T-helper 1 cell treated with Interleukin-12 subunit alpha and Interleukin-12 subunit beta and Interleukin-4 antibody, amounts not matched to agents 30 μg/mL and 1 μg/mL, for 36 hours (primary cell): ENCODE data around the gene CCDC30.
A peak's percentile ranks its signal among the peaks of the same experiment; 100 is the strongest.

Experiments
- H3K27ac Mint-ChIP-seq: one replicate; pipeline ENCODE4 v1.8.0; 2021; ENCODE audit warnings: mild to moderate bottlenecking, mixed read lengths
- H3K27me3 Mint-ChIP-seq: one replicate; pipeline ENCODE4 v1.8.0; 2021; ENCODE audit warnings: low read depth, mixed read lengths
- H3K36me3 Mint-ChIP-seq: one replicate; pipeline ENCODE4 v1.8.0; 2021; ENCODE audit warnings: low read depth, mixed read lengths
- H3K4me1 Mint-ChIP-seq: one replicate; pipeline ENCODE4 v1.8.0; 2021; ENCODE audit warnings: low read depth, mixed read lengths
- H3K4me3 Mint-ChIP-seq: one replicate; pipeline ENCODE4 v1.8.0; 2021; ENCODE audit warnings: mild to moderate bottlenecking, moderate library complexity, mixed read lengths
- H3K9me3 Mint-ChIP-seq: one replicate; pipeline ENCODE4 v1.8.0; 2021; ENCODE audit warnings: mixed read lengths

The CCDC30 gene

DNA sequence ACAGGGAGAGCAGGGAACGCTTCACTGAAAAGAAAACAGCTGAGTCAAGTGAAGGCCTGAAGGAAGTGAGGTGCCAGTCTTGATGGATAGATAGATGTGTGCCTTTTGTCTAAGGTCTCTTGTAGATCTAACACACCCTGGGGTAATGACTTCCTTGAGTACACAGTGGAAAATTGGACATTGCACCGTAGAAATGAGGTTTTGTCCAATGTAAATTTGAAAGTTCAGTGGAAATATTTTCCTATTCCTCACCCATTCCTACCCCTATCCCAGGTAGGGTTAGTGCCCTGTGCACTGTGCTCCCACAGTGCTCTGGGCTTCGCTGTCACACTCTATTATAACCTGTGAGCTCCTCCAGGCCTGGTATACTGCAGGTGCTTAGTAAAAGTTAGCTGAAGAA, 31.6 kb upstream of the CCDC30 start:
- H3K27me3 Mint-ChIP-seq = peaks cover 9% of the 10 kb centered on the region
- no peak overlapping the region for H3K27ac Mint-ChIP-seq
- H3K36me3 Mint-ChIP-seq = no peaks in the 10 kb centered on the region
- H3K4me1 Mint-ChIP-seq = peaks cover 2% of the 10 kb centered on the region
- H3K4me3 Mint-ChIP-seq = no peak overlapping the region
- no peaks in the 10 kb centered on the region for H3K9me3 Mint-ChIP-seq

DNA sequence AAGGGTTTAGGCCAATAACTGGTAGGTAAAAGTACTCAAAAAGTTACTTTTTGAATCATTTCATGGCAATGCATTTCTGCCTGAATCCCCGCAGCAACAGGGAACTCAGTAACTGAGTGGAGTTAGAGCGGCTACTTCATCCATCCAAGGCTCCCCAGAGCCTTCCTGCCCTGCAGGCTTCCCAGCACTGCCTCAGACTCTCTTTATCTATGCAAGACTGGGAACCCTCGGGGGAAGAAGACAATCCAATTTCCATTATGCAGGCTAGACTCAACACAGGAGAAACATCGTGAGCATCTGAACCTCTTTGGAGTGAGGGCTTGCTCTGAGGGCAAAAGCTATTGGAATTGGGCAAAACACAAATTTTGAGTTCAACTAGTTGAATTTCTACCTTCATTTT, 30.4 kb upstream of the CCDC30 start:
- Mint-ChIP-seq H3K9me3 (no peaks in the 10 kb centered on the region), H3K27me3 (peaks cover 9% of the 10 kb centered on the region), H3K27ac (no peak overlapping the region), H3K4me3 (no peak overlapping the region), H3K4me1 (peaks cover 2% of the 10 kb centered on the region), H3K36me3 (no peaks in the 10 kb centered on the region)

DNA sequence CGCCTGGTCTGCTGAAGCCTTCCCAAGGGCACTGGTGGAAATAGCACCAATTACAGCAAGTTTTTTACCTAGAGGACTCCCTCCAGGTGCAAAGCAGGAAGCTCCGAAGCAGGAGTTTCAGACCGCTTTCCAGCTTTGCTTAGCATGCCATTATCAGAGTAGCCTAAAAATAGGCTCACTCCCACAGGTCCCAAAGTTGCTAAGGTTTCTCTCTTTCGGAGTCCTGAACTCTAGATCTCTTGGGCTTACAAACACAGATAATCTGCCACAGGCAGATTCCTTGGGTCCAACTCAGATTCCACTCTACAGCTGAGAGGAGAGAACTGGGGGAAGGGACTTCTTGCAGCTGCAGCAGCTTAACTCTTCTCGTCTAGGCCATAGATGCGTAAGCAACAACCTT, 29.7 kb upstream of the CCDC30 start:
- Mint-ChIP-seq H3K27ac (no peak overlapping the region), H3K4me1 (peaks cover 2% of the 10 kb centered on the region), H3K9me3 (no peaks in the 10 kb centered on the region), H3K36me3 (no peaks in the 10 kb centered on the region), H3K4me3 (no peak overlapping the region), H3K27me3 (peaks cover 12% of the 10 kb centered on the region)

DNA sequence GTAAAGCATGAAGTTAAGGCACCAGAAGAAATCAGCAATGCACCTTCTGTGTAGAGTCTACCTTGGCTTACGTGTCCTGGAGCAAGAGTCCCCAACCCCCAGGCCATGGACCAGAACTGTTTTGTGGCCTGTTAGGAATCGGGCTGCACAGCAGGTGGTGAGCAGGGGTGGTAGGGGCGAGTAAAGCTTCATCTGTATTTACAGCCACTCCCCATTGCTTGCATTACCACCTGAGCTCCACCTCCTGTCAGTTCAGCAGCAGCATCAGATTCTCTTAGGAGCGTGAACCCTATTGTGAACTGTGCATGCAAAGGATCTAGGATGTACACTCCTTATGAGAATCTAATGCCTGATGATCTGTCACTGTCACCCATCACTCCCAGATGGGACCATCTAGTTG, 28.7 kb upstream of the CCDC30 start:
- no peaks in the 10 kb centered on the region for H3K9me3 Mint-ChIP-seq
- peaks cover 13% of the 10 kb centered on the region for H3K27me3 Mint-ChIP-seq

DNA sequence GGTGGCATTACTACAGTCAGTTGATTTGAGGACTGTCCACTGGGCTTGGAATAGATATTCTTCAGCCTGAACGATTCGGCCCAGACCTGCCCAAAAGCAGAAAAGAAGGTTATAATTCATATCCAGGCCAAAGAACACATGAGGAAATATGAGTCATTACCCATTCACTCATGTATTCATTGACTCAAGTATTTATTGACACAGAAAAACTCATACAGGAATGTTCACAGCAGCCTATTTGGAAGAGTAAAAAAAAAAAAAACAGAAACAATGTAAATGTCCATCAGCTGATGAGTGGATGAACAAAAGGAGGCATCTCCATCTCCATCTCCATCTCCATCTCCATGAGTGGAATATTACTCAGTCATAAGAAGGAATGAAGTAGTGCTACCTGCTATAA, 23.1 kb upstream of the CCDC30 start:
- H3K27ac Mint-ChIP-seq = no peak overlapping the region
- peaks cover 8% of the 10 kb centered on the region for H3K27me3 Mint-ChIP-seq
- no peaks in the 10 kb centered on the region for H3K36me3 Mint-ChIP-seq
- H3K4me3 Mint-ChIP-seq = no peak overlapping the region
- no peaks in the 10 kb centered on the region for H3K9me3 Mint-ChIP-seq
- no peaks in the 10 kb centered on the region for H3K4me1 Mint-ChIP-seq

More for the DNA sequence above, 28.7 kb upstream of the CCDC30 start:
- Mint-ChIP-seq H3K36me3 (no peaks in the 10 kb centered on the region), H3K4me3 (no peak overlapping the region), H3K27ac (no peak overlapping the region), H3K4me1 (peaks cover 2% of the 10 kb centered on the region)

DNA sequence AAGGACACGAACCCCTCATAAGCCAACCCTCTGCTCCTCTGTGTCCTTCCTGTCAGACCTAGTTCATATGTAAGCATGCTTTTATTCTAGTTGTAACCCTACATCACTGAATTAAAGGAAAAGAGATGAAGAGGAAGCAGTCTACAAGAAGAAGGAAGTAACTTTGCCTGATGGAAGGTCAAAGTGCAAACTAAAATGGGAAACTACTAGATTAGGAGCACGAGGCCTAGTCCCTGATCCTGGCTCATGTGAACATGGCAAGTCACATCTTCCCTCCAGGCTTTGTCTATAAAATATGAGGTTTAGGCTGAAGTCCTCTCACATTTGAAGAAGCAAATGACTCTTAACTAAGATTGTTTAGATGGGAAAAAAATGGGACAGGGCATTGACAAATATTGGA, 20.4 kb upstream of the CCDC30 start:
- H3K4me1 Mint-ChIP-seq = no peaks in the 10 kb centered on the region
- H3K4me3 Mint-ChIP-seq = no peak overlapping the region
- no peaks in the 10 kb centered on the region for H3K9me3 Mint-ChIP-seq
- H3K27ac Mint-ChIP-seq = no peak overlapping the region
- H3K36me3 Mint-ChIP-seq = no peaks in the 10 kb centered on the region
- H3K27me3 Mint-ChIP-seq = peaks cover 4% of the 10 kb centered on the region

DNA sequence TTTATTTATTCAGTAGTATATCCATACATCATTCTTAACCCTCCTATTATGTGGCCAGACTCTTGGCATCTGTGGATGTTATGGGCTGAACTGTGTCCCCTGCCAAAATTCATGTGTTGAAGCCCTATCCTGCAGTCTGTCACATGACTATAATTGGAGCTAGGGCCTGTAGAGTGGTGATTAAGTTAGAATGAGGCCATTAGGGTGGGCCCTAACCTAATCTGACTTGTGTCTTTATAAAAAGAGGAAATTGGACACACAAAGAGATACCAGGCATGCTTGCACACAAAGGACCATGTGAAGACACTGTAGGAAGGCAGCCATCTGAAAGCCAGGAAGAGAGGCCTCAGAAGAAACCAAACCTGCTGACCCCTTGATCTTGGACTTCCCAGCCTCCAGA, 13.8 kb upstream of the CCDC30 start:
- H3K27me3 Mint-ChIP-seq = no peaks in the 10 kb centered on the region
- H3K4me3 Mint-ChIP-seq = no peak overlapping the region
- H3K36me3 Mint-ChIP-seq = no peaks in the 10 kb centered on the region
- no peak overlapping the region for H3K27ac Mint-ChIP-seq
- peaks cover 5% of the 10 kb centered on the region for H3K4me1 Mint-ChIP-seq
- H3K9me3 Mint-ChIP-seq = no peaks in the 10 kb centered on the region

DNA sequence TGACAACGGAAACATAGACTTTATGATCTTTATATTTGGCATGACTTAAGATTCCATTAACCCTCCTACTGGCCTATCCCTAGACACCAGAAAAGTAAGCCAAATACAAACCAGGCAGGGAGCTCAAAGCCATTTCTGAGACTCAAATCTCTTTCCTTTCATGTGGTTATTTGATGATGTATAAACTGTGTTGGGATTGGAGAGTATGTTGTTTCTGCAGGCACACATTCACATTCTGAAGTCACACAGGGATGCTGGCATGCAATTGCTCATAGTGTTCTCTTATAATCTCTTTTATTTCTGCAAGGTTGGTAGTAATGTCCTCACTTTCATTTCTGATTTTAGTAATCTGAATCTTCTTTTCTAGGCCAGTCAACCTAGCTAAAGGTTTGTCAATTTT, 13.0 kb upstream of the CCDC30 start:
- H3K36me3 Mint-ChIP-seq = no peaks in the 10 kb centered on the region
- H3K9me3 Mint-ChIP-seq = no peaks in the 10 kb centered on the region
- no peaks in the 10 kb centered on the region for H3K27me3 Mint-ChIP-seq
- no peak overlapping the region for H3K27ac Mint-ChIP-seq
- peaks cover 5% of the 10 kb centered on the region for H3K4me1 Mint-ChIP-seq
- H3K4me3 Mint-ChIP-seq = no peak overlapping the region

DNA sequence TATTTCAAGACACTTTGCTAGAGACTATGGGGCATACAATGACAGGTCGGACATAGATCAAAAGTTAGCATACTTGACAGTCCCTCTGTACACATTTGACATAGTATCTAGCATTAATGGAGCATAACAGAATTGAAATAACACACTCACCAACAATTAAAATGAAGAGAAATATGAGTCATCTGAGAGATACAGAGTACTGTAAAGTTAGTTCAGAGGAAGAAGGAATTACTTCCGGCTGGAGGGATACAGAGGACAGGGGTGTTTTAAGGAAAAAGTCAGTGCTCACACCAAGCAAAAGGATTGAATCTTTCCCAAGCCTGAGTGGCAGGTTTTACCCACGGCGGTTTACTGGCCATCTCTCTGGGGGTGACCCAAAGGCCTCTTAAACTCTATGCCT, 9.7 kb upstream of the CCDC30 start:
- Mint-ChIP-seq H3K4me1 (peaks cover 25% of the 10 kb centered on the region), H3K36me3 (peaks cover 11% of the 10 kb centered on the region), H3K9me3 (no peaks in the 10 kb centered on the region), H3K27me3 (no peaks in the 10 kb centered on the region), H3K27ac (no peak overlapping the region), H3K4me3 (no peak overlapping the region)

DNA sequence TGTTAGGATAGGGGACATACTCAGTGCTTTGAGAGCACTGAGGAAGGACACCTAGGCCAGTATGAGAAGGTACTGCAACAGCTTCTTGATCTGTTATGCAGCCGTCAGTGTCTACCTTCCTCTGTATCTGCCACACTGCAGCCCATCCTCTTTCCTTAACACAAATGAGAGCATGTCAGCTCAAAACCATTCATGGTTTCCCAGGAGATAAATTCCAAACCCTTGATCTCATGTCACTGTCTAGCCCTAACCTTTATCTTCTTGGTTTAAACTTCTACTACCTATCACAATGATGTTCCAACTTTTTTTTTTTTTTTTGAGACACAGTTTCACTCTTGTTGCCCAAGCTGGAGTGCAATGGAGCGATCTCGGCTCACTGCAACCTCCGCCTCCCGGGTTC, 8.7 kb upstream of the CCDC30 start:
- H3K4me3 Mint-ChIP-seq = peak overlapping the region; percentile 10
- peaks cover 25% of the 10 kb centered on the region for H3K4me1 Mint-ChIP-seq
- H3K27ac Mint-ChIP-seq = no peak overlapping the region

DNA sequence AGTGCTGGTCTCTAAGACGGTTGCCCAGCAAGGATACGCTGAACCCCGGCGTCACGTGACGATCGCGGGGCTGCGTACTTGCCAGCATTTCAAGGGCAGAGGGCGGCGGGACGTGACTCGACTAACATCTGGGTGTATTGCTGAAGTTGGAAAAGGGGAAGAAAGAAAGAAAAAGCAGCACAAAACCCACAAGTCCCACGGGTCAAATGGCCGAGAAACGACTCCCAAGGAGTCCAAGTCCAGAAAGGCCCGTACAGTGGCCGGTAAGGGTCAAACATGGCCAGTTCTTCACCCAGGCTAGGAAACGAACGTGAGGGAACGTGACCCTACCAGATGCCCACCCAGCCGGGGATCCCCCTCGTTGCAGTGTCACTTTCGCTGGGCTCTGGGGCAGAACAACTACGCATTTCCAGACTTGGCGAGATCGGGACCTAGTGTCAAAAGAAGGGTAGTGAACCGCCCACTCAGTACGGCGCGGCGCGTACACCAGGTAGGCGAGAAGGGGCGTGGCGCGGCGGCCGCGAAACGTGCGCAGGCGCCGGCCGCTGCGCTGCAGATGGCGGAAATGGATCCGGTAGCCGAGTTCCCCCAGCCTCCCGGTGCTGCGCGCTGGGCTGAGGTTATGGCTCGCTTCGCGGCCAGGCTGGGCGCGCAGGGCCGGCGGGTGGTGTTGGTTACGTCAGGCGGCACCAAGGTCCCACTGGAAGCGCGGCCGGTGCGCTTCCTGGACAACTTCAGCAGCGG, 6.9 kb upstream of the CCDC30 start, which contains the start of the genes PPCS and ZMYND12:
PPCS (plus strand) TSS at position 534 of the 744 bp plus-strand sequence; CDS start at position 557, 23 bp downstream.
ZMYND12 (minus strand) TSS at position 13 of the 744 bp plus-strand sequence. CDS start 25 bp downstream, outside the sequence.
- H3K9me3 Mint-ChIP-seq = no peaks in the 10 kb centered on the region
- peaks cover 28% of the 10 kb centered on the region for H3K36me3 Mint-ChIP-seq
- peak within 1 kb of the TSS; percentile 97 for H3K4me3 Mint-ChIP-seq
- H3K27ac Mint-ChIP-seq = peak within 1 kb of the TSS; percentile 98
- no peaks in the 10 kb centered on the region for H3K27me3 Mint-ChIP-seq
- peaks cover 20% of the 10 kb centered on the region for H3K4me1 Mint-ChIP-seq

More for the DNA sequence above, 8.7 kb upstream of the CCDC30 start:
- Mint-ChIP-seq H3K36me3 (peaks cover 14% of the 10 kb centered on the region), H3K9me3 (no peaks in the 10 kb centered on the region), H3K27me3 (no peaks in the 10 kb centered on the region)

DNA sequence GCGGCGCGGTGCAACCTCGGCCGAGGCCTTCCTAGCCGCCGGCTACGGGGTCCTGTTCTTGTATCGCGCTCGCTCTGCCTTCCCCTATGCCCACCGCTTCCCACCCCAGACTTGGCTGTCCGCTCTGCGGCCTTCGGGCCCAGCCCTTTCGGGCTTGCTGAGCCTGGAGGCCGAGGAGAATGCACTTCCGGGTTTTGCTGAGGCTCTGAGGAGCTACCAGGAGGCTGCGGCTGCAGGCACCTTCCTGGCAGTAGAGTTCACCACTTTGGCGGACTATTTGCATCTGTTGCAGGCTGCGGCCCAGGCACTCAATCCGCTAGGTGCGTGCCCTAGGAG, 6.4 kb upstream of the CCDC30 start:
- Mint-ChIP-seq H3K36me3 (peaks cover 28% of the 10 kb centered on the region), H3K27me3 (no peaks in the 10 kb centered on the region), H3K27ac (peak overlapping the region; percentile 98), H3K4me3 (peak overlapping the region; percentile 97), H3K4me1 (peaks cover 20% of the 10 kb centered on the region), H3K9me3 (no peaks in the 10 kb centered on the region)

DNA sequence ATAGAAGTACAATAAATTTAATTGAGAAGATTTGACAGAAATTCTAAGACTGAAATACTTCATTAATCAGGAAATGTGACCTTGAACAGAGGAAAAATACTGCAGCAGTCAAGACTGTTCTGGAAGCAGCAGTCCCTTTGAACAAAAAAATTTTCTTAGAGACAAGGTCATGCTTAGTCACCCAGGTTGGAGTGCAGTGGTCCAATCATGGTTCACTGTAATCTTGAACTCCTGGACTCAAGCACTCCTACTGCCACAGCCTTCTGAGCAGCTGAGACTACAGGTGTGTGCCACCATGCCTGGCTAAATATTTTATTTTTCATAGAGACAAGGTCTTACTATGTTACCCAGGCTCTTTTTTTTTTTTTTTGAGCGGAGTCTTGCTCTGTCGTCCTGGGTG, 1.9 kb upstream of the CCDC30 start:
- peaks cover 34% of the 10 kb centered on the region for H3K4me1 Mint-ChIP-seq
- H3K9me3 Mint-ChIP-seq = no peaks in the 10 kb centered on the region
- H3K27me3 Mint-ChIP-seq = peaks cover 12% of the 10 kb centered on the region
- no peak overlapping the region for H3K4me3 Mint-ChIP-seq
- H3K36me3 Mint-ChIP-seq = peaks cover 28% of the 10 kb centered on the region
- H3K27ac Mint-ChIP-seq = no peak overlapping the region

DNA sequence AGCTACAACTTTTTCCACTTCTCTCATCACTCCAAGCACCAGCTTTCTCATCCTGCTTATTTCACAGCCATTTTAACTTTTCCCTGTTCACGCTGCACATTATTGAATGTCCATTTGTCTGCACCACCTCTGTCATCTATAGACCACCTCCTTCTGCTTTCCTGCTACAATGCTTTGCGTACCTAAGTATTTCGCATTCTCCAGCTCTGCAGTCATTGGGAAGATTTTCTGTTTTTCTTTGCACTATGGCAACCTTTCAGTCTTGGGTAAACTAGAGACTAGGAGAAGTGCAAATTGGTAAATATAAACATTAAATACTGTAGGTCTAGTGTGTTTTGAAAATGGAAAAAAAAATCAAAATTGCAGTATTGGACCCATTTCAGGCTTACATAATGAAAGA, 835 bp downstream of the CCDC30 start:
- Mint-ChIP-seq H3K27ac (peak overlapping the region; percentile 4), H3K4me3 (peak overlapping the region; percentile 49), H3K4me1 (peaks cover 20% of the 10 kb centered on the region), H3K27me3 (peaks cover 15% of the 10 kb centered on the region), H3K9me3 (no peaks in the 10 kb centered on the region), H3K36me3 (peaks cover 16% of the 10 kb centered on the region)

DNA sequence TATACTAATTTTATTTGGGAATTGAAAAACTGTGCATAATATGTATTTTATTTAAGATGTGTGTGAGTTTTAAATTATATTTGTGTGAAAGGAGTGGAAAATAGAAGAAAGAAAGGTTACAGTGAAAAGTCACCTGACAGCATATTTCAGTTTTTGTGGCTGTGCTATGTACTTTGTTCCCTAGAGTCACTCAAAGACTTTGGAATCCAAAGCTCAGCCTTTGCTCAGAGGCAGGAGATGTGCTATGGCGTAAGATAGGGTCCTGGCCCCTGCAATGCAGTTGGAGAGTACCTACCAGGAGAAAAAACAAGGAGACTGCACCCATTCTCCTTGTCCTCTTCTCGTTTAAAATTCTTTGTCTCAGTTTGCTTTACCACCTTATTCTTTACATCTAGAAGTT, 2.9 kb downstream of the CCDC30 start:
- Mint-ChIP-seq H3K36me3 (no peaks in the 10 kb centered on the region), H3K27ac (no peak overlapping the region), H3K27me3 (peaks cover 24% of the 10 kb centered on the region), H3K4me1 (peaks cover 20% of the 10 kb centered on the region), H3K4me3 (no peak overlapping the region), H3K9me3 (no peaks in the 10 kb centered on the region)
